ENCODE measurements around the gene BICC1.

BICC1 gene

GRCh38 chr10:58547963-58548362, 35.3 kb downstream of the BICC1 start:
- no peak for TF ChIP-seq CTCF (conservative IDR thresholded peaks at IDR 0.05; ENCODE audit: low read length)
- no peak overlapping the region for H3K4me3 ChIP-seq (ENCODE audit: low read length)
- DNase-seq (ENCODE audit: low read depth): no peak

GRCh38 chr10:58554316-58554715, 41.6 kb downstream of the BICC1 start:
- TF ChIP-seq CTCF (conservative IDR thresholded peaks at IDR 0.05; ENCODE audit: low read length): no peak
- DNase-seq (ENCODE audit: low read depth): no peak
- no peak overlapping the region for H3K4me3 ChIP-seq (ENCODE audit: low read length)

- DNase-seq (ENCODE audit: low read depth): no peak
- TF ChIP-seq CTCF (conservative IDR thresholded peaks at IDR 0.05; ENCODE audit: low read length): no peak
- no peak overlapping the region for H3K4me3 ChIP-seq (ENCODE audit: low read length)
These were observed 42.7 kb downstream of the BICC1 start for GRCh38 chr10:58555170-58555929.

GRCh38 chr10:58555930-58556311, 43.2 kb downstream of the BICC1 start:
- no peak for DNase-seq (ENCODE audit: low read depth)
- TF ChIP-seq CTCF (conservative IDR thresholded peaks at IDR 0.05; ENCODE audit: low read length): no peak
- H3K4me3 ChIP-seq (ENCODE audit: low read length): no peak overlapping the region

GRCh38 chr10:58556516-58557165, 44.0 kb downstream of the BICC1 start:
- TF ChIP-seq CTCF (conservative IDR thresholded peaks at IDR 0.05; ENCODE audit: low read length): no peak
- H3K4me3 ChIP-seq (ENCODE audit: low read length): no peak overlapping the region
- no peak for DNase-seq (ENCODE audit: low read depth)

GRCh38 chr10:58557714-58558113, 45.0 kb downstream of the BICC1 start:
- TF ChIP-seq CTCF (conservative IDR thresholded peaks at IDR 0.05; ENCODE audit: low read length): no peak
- DNase-seq (ENCODE audit: low read depth): no peak
- H3K4me3 ChIP-seq (ENCODE audit: low read length): no peak overlapping the region

GRCh38 chr10:58560068-58560467, 47.4 kb downstream of the BICC1 start:
- H3K4me3 ChIP-seq (ENCODE audit: low read length): no peak overlapping the region
- TF ChIP-seq CTCF (conservative IDR thresholded peaks at IDR 0.05; ENCODE audit: low read length): no peak
- DNase-seq (ENCODE audit: low read depth): no peak

Data from AG10803 (cell line).